ENCODE data around the gene CLMN.

Gene CLMN

GRCh38 chr14:95309261-95310051, 10.3 kb downstream of the CLMN start:
- Histone ChIP-seq H3K4me2 (ENCODE audit: low read length) (no peak overlapping the region), H3K9ac (ENCODE audit: low read length) (no peak overlapping the region), H3K4me3 (ENCODE audit: low read depth, low read length, poor library complexity, severe bottlenecking) (no peak overlapping the region), H3K9me3 (ENCODE audit: low read length) (no peaks in the 10 kb centered on the region), H3K9me2 (ENCODE audit: low read depth, low read length) (no peaks in the 10 kb centered on the region), H3K36me3 (ENCODE audit: insufficient read depth, low read length) (no peaks in the 10 kb centered on the region), H3F3A (ENCODE audit: insufficient read depth, low read length) (no peaks in the 10 kb centered on the region), H3K79me2 (ENCODE audit: insufficient read depth, low read length) (no peaks in the 10 kb centered on the region), H4K20me1 (ENCODE audit: insufficient read depth, low read length) (no peaks in the 10 kb centered on the region), H3K27ac (ENCODE audit: low read depth, low read length, poor library complexity, severe bottlenecking) (no peak overlapping the region), H3K4me1 (ENCODE audit: insufficient read depth, low read length, severe bottlenecking) (peaks cover 4% of the 10 kb centered on the region), H2AFZ (ENCODE audit: low read length) (no peak overlapping the region), H3K27me3 (ENCODE audit: insufficient read depth, low read length) (peaks cover 7% of the 10 kb centered on the region; the same call in 1 of the 2 replicates)
- no peak for TF ChIP-seq EZH2 (IDR thresholded peaks at IDR 0.05; ENCODE audit: borderline replicate concordance, low read length)
- TF ChIP-seq, protein P1, sequence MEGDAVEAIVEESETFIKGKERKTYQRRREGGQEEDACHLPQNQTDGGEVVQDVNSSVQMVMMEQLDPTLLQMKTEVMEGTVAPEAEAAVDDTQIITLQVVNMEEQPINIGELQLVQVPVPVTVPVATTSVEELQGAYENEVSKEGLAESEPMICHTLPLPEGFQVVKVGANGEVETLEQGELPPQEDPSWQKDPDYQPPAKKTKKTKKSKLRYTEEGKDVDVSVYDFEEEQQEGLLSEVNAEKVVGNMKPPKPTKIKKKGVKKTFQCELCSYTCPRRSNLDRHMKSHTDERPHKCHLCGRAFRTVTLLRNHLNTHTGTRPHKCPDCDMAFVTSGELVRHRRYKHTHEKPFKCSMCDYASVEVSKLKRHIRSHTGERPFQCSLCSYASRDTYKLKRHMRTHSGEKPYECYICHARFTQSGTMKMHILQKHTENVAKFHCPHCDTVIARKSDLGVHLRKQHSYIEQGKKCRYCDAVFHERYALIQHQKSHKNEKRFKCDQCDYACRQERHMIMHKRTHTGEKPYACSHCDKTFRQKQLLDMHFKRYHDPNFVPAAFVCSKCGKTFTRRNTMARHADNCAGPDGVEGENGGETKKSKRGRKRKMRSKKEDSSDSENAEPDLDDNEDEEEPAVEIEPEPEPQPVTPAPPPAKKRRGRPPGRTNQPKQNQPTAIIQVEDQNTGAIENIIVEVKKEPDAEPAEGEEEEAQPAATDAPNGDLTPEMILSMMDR (IDR thresholded peaks at IDR 0.05; ENCODE audit: low read length) = no peak

DNA sequence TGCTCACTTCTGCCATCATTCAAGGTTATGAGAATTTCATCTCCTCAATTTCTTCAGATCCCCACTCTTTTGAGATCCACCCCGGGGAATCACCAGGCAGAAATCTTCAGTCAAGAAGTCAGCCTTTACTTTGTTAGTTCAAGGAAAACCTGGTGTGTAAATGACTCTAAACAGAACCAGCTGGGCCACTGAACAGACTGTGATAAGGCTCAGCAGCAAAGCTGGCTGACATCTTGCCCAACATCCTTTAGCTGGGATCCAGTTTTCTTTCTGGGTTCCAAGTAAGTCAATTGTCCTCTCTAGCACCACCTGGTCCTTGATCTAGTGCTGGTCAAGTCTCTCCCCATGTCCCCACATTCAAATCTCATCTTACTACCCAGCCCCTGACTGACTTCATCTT, 11.6 kb downstream of the CLMN start:
- Histone ChIP-seq H2AFZ (ENCODE audit: low read length) (no peak overlapping the region), H3K27me3 (ENCODE audit: insufficient read depth, low read length) (peaks cover 4% of the 10 kb centered on the region; the same call in 1 of the 2 replicates), H3K9me2 (ENCODE audit: low read depth, low read length) (no peaks in the 10 kb centered on the region), H3K4me1 (ENCODE audit: insufficient read depth, low read length, severe bottlenecking) (peaks cover 4% of the 10 kb centered on the region), H4K20me1 (ENCODE audit: insufficient read depth, low read length) (no peaks in the 10 kb centered on the region), H3K4me3 (ENCODE audit: low read depth, low read length, poor library complexity, severe bottlenecking) (no peak overlapping the region), H3K4me2 (ENCODE audit: low read length) (no peak overlapping the region), H3K9me3 (ENCODE audit: low read length) (no peaks in the 10 kb centered on the region), H3F3A (ENCODE audit: insufficient read depth, low read length) (no peaks in the 10 kb centered on the region), H3K27ac (ENCODE audit: low read depth, low read length, poor library complexity, severe bottlenecking) (no peak overlapping the region), H3K36me3 (ENCODE audit: insufficient read depth, low read length) (no peaks in the 10 kb centered on the region), H3K9ac (ENCODE audit: low read length) (no peak overlapping the region), H3K79me2 (ENCODE audit: insufficient read depth, low read length) (no peaks in the 10 kb centered on the region)
- no peak for TF ChIP-seq EZH2 (IDR thresholded peaks at IDR 0.05; ENCODE audit: borderline replicate concordance, low read length)
- TF ChIP-seq, protein P1 (IDR thresholded peaks at IDR 0.05; ENCODE audit: low read length) = no peak

DNA sequence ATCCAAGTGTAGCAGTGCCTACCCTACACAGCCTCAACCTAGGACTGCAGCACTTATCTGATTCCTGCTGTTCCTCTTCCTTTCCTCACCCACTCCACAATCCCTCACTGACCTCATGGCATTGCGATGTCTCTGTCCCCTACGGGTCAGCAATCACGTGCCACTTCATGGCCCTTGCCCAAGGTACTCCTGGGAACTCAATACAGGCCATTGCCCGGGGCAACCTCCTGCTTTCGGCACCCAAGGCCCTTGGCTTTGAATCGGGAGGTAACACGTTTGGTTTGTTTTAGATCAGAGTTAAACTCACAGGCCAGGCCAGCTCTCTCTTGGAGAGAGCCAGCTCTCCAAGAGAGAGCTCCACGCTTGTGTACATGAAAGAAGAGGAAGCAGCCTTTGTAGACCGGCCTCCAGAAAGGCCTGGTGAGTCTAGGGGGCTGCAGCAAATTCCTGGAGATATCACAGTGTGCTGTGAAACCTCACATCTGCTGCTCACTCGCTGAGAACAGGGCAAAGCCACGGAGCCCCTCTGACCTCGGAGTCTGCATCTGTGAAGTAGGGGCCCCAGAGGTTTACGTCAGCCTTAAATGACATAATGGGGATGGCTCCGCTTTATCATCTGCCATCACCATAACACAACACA, 12.2 kb downstream of the CLMN start:
- Histone ChIP-seq H3K27me3 (ENCODE audit: insufficient read depth, low read length) (peaks cover 4% of the 10 kb centered on the region; the same call in 1 of the 2 replicates), H3K9ac (ENCODE audit: low read length) (no peak overlapping the region), H3K79me2 (ENCODE audit: insufficient read depth, low read length) (no peaks in the 10 kb centered on the region), H3K4me3 (ENCODE audit: low read depth, low read length, poor library complexity, severe bottlenecking) (no peak overlapping the region), H4K20me1 (ENCODE audit: insufficient read depth, low read length) (no peaks in the 10 kb centered on the region), H3K36me3 (ENCODE audit: insufficient read depth, low read length) (no peaks in the 10 kb centered on the region), H3F3A (ENCODE audit: insufficient read depth, low read length) (no peaks in the 10 kb centered on the region), H3K9me3 (ENCODE audit: low read length) (no peaks in the 10 kb centered on the region), H3K9me2 (ENCODE audit: low read depth, low read length) (no peaks in the 10 kb centered on the region), H3K4me2 (ENCODE audit: low read length) (no peak overlapping the region), H3K27ac (ENCODE audit: low read depth, low read length, poor library complexity, severe bottlenecking) (no peak overlapping the region), H3K4me1 (ENCODE audit: insufficient read depth, low read length, severe bottlenecking) (peaks cover 4% of the 10 kb centered on the region), H2AFZ (ENCODE audit: low read length) (no peak overlapping the region)
- no peak for TF ChIP-seq EZH2 (IDR thresholded peaks at IDR 0.05; ENCODE audit: borderline replicate concordance, low read length)
- TF ChIP-seq, protein P1 (IDR thresholded peaks at IDR 0.05; ENCODE audit: low read length) = no peak
